ENCODE measurements around the gene TRPV3.
"Not testable (repeated sequence)": the region's sequence is repeated elsewhere in the genome, so short reads cannot be mapped to it uniquely, and the experiment has no call there.

Gene TRPV3

DNA sequence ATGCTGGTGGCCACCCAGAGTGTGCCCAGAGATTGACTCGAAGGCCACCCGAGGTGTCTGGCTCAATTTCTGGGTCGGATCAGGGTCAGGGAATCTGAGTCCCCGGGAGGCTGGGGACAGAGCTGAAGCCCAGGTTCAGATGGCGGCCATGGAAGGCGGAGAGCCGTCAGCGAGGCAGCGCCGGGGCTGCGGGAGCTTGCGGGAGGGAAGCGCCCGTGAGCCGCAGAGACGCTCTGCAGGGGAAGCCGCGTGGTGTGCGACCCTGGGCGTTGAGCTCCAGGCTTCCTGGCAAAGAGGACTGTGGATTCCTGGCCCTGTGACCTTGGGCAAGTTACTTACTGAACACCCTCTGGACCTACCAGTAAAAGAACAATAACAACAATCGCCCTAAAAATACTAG lies 85.5 kb downstream of the TRPV3 start:
- no peak for DNase-seq (ENCODE audit: low read depth)

- DNase-seq (ENCODE audit: low read depth) = no peak
Observed at GRCh38 chr17:3471599-3471998, 86.0 kb downstream of the TRPV3 start, which contains the start of gene SPATA22. Gene SPATA22 (minus strand): TSS chr17:3471819. CDS start chr17:3469325, 2,494 bp downstream.

DNA sequence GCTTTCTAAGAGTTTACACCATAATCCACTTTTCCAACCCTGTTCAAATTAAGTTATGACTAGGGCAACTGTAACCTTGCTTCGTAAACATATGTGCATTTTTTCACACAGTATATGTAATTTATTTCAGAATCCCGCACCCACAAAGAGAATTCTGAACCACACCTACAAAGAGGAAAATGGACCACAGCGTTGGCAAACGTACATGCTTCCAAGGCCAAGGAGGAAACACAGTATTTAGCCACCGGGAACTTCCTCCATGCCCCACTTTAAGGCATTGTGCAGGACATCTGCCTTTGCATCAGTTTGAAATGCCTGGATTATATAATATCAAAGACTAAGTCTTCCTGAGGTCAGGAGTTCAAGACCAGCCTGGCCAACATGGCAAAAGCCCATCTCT lies 88.1 kb downstream of the TRPV3 start:
- DNase-seq (ENCODE audit: low read depth) = no peak

- not testable (repeated sequence) for DNase-seq (ENCODE audit: low read depth)
Observed at GRCh38 chr17:3466355-3466754, 91.3 kb downstream of the TRPV3 start.
